Measurements from ENCODE around the gene RHBDD1. TPM values are rescaled to one million over a fixed set of nuclear protein-coding genes. Genes with fewer than 3 reads are reported as not detected.

The RHBDD1 gene
- total RNA-seq, 2 experiments from 2014 or later = 43.8 to 47.1 TPM

DNA sequence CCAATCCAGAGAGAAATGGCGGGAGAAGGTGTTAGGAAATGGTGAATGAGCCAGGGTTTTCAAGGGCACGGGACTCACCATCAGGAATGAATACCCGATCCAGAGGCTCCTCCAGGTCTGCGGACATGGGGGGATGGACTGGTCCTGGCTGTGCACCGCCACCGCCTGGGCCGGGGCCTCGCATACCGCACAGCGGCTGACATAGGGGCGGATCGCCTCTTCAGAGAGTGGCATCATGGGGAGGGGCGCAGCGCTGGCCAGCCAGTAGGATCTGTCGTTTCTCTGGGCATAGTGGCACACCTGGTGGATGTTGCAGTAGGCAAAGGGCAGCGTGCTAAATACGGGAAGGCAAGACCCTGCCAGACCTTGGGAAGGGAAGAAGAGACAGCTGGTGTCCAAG lies 172.1 kb downstream of the RHBDD1 start:
- intact Hi-C loops (cut with DNase I, micrococcal nuclease) = no loop called here
- no peaks in the 10 kb centered on the region for H3K9me3 Mint-ChIP-seq
- no peaks in the 10 kb centered on the region for H3K4me1 Mint-ChIP-seq (ENCODE audit: low read depth)
- peaks cover 0 to 7% of the 10 kb centered on the region in 2 experiments for H3K9me3 ChIP-seq (ENCODE audit: control insufficient read depth in 1 of 2, insufficient read depth in 1 of 2, low read length in 2 of 2)
- H3K4me3 ChIP-seq (ENCODE audit: low read length) = no peak overlapping the region
- no peak overlapping the region for H3K27ac Mint-ChIP-seq
- POLR2A ChIA-PET = no interaction called here
- CTCF ChIA-PET = no interaction called here
- no peak overlapping the region for H3K27ac ChIP-seq (ENCODE audit: low read depth in 1 of 2, low read length in 2 of 2)
- H3K36me3 Mint-ChIP-seq (ENCODE audit: low read depth) = no peaks in the 10 kb centered on the region
- H3K36me3 ChIP-seq (ENCODE audit: insufficient read depth, low read length) = no peaks in the 10 kb centered on the region
- TF ChIP-seq CTCF (IDR thresholded peaks at IDR 0.05) = no peak
- H3K27me3 ChIP-seq (ENCODE audit: control insufficient read depth in 1 of 2, insufficient read depth in 2 of 2, low read length in 2 of 2) = no peaks in the 10 kb centered on the region
- DNase-seq (no peak), ATAC-seq (ENCODE audit: poor library complexity) (no peak)
- no peak overlapping the region for H3K4me3 Mint-ChIP-seq
- no peaks in the 10 kb centered on the region for H3K27me3 Mint-ChIP-seq
- H3K4me1 ChIP-seq (ENCODE audit: insufficient read depth, low read length) = no peaks in the 10 kb centered on the region

DNA sequence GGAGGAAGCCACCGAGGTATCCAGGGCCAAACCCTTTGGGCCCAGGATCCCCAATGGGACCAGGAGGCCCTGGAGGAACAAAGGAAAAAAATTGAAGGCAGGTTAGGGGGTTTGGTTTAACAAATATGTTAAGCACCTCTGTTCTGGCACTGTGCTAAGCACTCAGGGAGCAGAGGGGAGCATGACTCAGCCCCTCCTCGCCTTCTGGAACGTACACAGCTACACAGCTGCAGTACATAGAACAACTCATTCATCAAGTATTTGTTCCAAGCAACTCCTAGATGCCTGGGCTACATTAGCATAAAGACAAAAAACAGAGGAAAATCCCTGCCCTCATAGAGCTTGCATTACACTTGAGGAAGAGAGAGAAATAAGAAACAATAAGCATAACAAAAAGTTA lies 174.6 kb downstream of the RHBDD1 start:
- Histone ChIP-seq H3K4me1 (ENCODE audit: insufficient read depth, low read length) (no peaks in the 10 kb centered on the region), H3K9me3 (ENCODE audit: control insufficient read depth in 1 of 2, insufficient read depth in 1 of 2, low read length in 2 of 2) (peaks cover 0 to 7% of the 10 kb centered on the region in 2 experiments), H3K27me3 (ENCODE audit: control insufficient read depth in 1 of 2, insufficient read depth in 2 of 2, low read length in 2 of 2) (no peaks in the 10 kb centered on the region), H3K27ac (ENCODE audit: low read depth in 1 of 2, low read length in 2 of 2) (no peak overlapping the region), H3K36me3 (ENCODE audit: insufficient read depth, low read length) (no peaks in the 10 kb centered on the region), H3K4me3 (ENCODE audit: low read length) (no peak overlapping the region)
- no peak overlapping the region for H3K4me3 Mint-ChIP-seq
- DNase-seq (no peak), ATAC-seq (ENCODE audit: poor library complexity) (no peak)
- H3K9me3 Mint-ChIP-seq = no peaks in the 10 kb centered on the region
- H3K4me1 Mint-ChIP-seq (ENCODE audit: low read depth) = no peaks in the 10 kb centered on the region
- POLR2A ChIA-PET = no interaction called here
- H3K27me3 Mint-ChIP-seq = no peaks in the 10 kb centered on the region
- CTCF ChIA-PET = no interaction called here
- intact Hi-C loops (cut with DNase I, micrococcal nuclease) = no loop called here
- H3K27ac Mint-ChIP-seq = no peak overlapping the region
- no peaks in the 10 kb centered on the region for H3K36me3 Mint-ChIP-seq (ENCODE audit: low read depth)
- TF ChIP-seq CTCF (IDR thresholded peaks at IDR 0.05) = no peak

- peaks cover 3% of the 10 kb centered on the region for H3K27me3 Mint-ChIP-seq
- H3K4me3 ChIP-seq (ENCODE audit: low read length) = no peak overlapping the region
- no peak overlapping the region for H3K27ac ChIP-seq (ENCODE audit: low read depth in 1 of 2, low read length in 2 of 2)
- ChIA-PET POLR2A (no interaction called here), CTCF (no interaction called here)
- intact Hi-C loops (cut with DNase I, micrococcal nuclease) = no loop called here
- no peak overlapping the region for H3K4me3 Mint-ChIP-seq
- no peak for DNase-seq
- no peak for ATAC-seq (ENCODE audit: poor library complexity)
- no peak for TF ChIP-seq CTCF (IDR thresholded peaks at IDR 0.05)
- H3K27me3 ChIP-seq (ENCODE audit: control insufficient read depth in 1 of 2, insufficient read depth in 2 of 2, low read length in 2 of 2) = peaks cover 0 to 3% of the 10 kb centered on the region in 2 experiments
- H3K4me1 Mint-ChIP-seq (ENCODE audit: low read depth) = no peaks in the 10 kb centered on the region
- no peaks in the 10 kb centered on the region for H3K36me3 ChIP-seq (ENCODE audit: insufficient read depth, low read length)
- no peaks in the 10 kb centered on the region for H3K4me1 ChIP-seq (ENCODE audit: insufficient read depth, low read length)
- H3K9me3 ChIP-seq (ENCODE audit: control insufficient read depth in 1 of 2, insufficient read depth in 1 of 2, low read length in 2 of 2) = peaks cover 0 to 1% of the 10 kb centered on the region in 2 experiments
- no peaks in the 10 kb centered on the region for H3K9me3 Mint-ChIP-seq
- no peaks in the 10 kb centered on the region for H3K36me3 Mint-ChIP-seq (ENCODE audit: low read depth)
- no peak overlapping the region for H3K27ac Mint-ChIP-seq
These were observed 177.5 kb downstream of the RHBDD1 start for GRCh38 chr2:227013330-227013729.

Data from CD4-positive, alpha-beta T cell (primary cell).